ENCODE data around the gene ATAD3A. TPM values are rescaled to one million over a fixed set of nuclear protein-coding genes. Genes with fewer than 3 reads are reported as not detected.
"Not testable (repeated sequence)": the region's sequence is repeated elsewhere in the genome, so short reads cannot be mapped to it uniquely, and the experiment has no call there.

The ATAD3A gene
- total RNA-seq, 2 donors from 2014 or later: 30.0 to 32.8 TPM

DNA sequence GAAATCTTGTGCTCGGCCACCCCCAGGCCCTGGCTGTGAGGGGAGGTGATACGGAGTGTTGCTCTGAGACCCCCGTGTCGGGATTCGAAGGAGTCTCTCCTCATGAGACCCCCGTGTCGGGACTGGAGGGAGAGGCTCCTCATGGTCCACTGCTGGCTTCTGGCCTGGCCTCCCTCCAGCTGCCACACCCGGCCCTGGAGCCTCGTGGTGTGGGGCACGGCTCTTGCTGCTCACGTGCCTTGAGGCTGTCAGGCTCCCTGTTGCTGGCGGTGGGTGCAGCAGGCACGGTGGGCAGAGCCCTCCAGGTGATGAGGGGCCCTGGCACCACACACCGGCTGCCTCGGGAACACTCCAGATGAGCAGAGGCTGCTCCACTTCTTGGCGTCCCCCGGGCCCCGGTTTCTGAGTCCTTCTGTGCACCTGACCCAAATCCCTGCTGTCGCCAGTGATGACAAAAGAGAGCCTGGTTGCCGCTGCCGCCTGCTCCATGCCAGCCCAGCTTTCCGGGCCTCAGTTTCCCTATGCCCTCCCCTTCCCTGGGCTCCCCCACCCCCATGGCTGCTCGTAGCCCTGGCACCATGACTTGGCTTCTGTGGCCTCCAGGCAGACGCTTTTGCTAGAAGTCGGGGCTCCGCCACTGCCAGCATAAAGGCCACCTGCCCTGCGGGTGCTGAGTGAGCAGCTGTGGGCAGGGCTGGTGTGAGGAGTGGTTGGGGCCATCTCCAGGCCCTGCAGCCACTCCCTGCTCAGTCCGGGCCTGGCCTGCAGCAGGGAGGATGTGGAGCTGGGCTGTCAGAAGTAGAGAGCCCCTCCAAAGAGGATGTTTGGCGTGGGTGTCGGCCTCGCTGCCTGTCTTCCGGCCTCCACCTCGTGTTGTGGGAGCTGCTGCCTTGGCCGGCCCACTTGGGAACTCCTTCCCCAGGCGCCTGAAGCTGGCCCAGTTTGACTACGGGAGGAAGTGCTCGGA is 16.6 kb downstream of the ATAD3A start:
- intact Hi-C loops (cut with DNase I): no loop called here
- no peak for DNase-seq (ENCODE audit: low spot score)
- 93% methylated on average over 22 of the region's 37 CpGs for WGBS
- Histone ChIP-seq H3K4me1 (replicated peaks) (no peaks in the 10 kb centered on the region), H3K4me3 (no peak overlapping the region), H3K9me3 (no peaks in the 10 kb centered on the region), H3K27me3 (replicated peaks; ENCODE audit: insufficient read depth) (no peaks in the 10 kb centered on the region), H3K36me3 (no peaks in the 10 kb centered on the region), H3K27ac (no peak overlapping the region)
- TF ChIP-seq, protein P1, sequence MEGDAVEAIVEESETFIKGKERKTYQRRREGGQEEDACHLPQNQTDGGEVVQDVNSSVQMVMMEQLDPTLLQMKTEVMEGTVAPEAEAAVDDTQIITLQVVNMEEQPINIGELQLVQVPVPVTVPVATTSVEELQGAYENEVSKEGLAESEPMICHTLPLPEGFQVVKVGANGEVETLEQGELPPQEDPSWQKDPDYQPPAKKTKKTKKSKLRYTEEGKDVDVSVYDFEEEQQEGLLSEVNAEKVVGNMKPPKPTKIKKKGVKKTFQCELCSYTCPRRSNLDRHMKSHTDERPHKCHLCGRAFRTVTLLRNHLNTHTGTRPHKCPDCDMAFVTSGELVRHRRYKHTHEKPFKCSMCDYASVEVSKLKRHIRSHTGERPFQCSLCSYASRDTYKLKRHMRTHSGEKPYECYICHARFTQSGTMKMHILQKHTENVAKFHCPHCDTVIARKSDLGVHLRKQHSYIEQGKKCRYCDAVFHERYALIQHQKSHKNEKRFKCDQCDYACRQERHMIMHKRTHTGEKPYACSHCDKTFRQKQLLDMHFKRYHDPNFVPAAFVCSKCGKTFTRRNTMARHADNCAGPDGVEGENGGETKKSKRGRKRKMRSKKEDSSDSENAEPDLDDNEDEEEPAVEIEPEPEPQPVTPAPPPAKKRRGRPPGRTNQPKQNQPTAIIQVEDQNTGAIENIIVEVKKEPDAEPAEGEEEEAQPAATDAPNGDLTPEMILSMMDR (IDR thresholded peaks at IDR 0.05): no peak
- TF ChIP-seq POLR2AphosphoS5 (IDR thresholded peaks at IDR 0.05) (no peak), POLR2A (IDR thresholded peaks at IDR 0.05) (no peak)

DNA sequence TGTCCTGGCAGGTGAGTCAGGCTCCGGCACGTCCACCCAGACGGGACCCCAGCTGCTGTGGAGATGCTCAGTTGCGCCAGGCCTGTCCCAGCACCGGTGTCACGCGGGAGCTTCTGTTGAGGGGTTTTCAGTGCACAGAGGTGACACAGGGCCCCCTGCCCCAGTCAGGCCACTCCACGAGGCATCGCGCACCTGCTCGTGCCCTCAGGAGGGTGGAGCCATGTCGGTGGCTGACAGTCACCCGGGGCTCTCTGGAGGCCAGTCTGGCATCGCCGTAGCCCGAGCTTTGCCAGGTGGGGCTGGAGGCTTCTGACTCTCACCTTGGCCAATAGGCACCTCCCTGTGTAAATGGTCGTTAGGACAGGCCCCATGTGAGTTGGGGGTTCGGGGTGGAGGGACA is 17.4 kb downstream of the ATAD3A start:
- H3K9me3 ChIP-seq: no peaks in the 10 kb centered on the region
- no peak overlapping the region for H3K27ac ChIP-seq
- intact Hi-C loops (cut with DNase I): no loop called here
- H3K27me3 ChIP-seq (replicated peaks; ENCODE audit: insufficient read depth): no peaks in the 10 kb centered on the region
- WGBS: 91% methylated on average over 15 of the region's 18 CpGs
- TF ChIP-seq, protein P1 (IDR thresholded peaks at IDR 0.05): no peak
- no peaks in the 10 kb centered on the region for H3K36me3 ChIP-seq
- no peak for DNase-seq (ENCODE audit: low spot score)
- H3K4me3 ChIP-seq: no peak overlapping the region
- H3K4me1 ChIP-seq (replicated peaks): no peaks in the 10 kb centered on the region

DNA sequence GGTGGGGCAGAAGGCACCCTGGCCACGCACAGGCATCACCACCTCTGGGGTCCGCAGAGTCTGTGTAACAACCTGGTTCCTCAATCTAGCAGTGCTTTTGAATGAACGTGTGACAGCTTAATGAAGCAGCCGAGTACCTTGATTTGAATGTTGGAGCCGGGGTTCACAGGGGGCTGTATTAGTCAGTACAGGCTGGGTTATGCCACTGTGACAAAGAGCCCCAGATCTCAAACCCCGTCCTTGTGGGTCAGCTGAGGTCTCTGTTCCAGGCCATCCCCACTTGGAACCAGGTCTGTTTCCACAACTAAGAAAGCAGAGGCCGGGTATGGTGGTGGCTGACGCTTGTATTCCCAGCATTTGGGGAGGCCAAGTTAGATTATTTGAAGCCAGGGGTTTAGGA is 18.0 kb downstream of the ATAD3A start:
- TF ChIP-seq, protein P1 (IDR thresholded peaks at IDR 0.05): no peak
- TF ChIP-seq POLR2AphosphoS5 (IDR thresholded peaks at IDR 0.05) (no peak), POLR2A (IDR thresholded peaks at IDR 0.05) (no peak)
- H3K27ac ChIP-seq: no peak overlapping the region
- intact Hi-C loops (cut with DNase I): no loop called here
- H3K36me3 ChIP-seq: no peaks in the 10 kb centered on the region
- 96% methylated on average over 8 of the region's 8 CpGs for WGBS
- H3K9me3 ChIP-seq: no peaks in the 10 kb centered on the region
- no peaks in the 10 kb centered on the region for H3K4me1 ChIP-seq (replicated peaks)
- no peak for DNase-seq (ENCODE audit: low spot score)
- no peak overlapping the region for H3K4me3 ChIP-seq
- H3K27me3 ChIP-seq (replicated peaks; ENCODE audit: insufficient read depth): no peaks in the 10 kb centered on the region

DNA sequence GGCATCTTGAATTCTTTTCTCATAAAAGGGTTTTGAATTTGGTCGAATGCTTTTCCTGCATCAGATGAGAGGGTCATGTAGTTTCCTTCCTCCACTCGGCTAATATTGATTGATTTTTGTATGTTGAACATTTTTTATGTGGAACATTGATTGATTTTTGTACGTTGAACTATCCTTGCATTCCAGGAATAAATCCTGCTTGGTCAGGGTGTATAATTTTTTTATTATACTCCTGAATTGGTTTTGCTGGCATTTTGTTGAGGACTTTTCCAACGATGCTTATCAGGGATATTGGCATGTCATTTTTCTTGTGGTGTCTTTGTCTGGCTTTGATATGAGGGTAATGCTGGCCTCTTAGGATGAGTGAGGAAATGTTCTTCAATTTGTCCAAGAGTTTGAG is 20.0 kb downstream of the ATAD3A start:
- Histone ChIP-seq H3K9me3 (no peaks in the 10 kb centered on the region), H3K27ac (no peak overlapping the region), H3K4me3 (no peak overlapping the region), H3K27me3 (replicated peaks; ENCODE audit: insufficient read depth) (no peaks in the 10 kb centered on the region), H3K4me1 (replicated peaks) (no peaks in the 10 kb centered on the region), H3K36me3 (no peaks in the 10 kb centered on the region)
- TF ChIP-seq POLR2A (IDR thresholded peaks at IDR 0.05) (no peak), POLR2AphosphoS5 (IDR thresholded peaks at IDR 0.05) (no peak)
- TF ChIP-seq, protein P1 (IDR thresholded peaks at IDR 0.05): no peak
- DNase-seq (ENCODE audit: low spot score): no peak
- 92% methylated on average over 4 of the region's 4 CpGs for WGBS
- intact Hi-C loops (cut with DNase I): no loop called here

DNA sequence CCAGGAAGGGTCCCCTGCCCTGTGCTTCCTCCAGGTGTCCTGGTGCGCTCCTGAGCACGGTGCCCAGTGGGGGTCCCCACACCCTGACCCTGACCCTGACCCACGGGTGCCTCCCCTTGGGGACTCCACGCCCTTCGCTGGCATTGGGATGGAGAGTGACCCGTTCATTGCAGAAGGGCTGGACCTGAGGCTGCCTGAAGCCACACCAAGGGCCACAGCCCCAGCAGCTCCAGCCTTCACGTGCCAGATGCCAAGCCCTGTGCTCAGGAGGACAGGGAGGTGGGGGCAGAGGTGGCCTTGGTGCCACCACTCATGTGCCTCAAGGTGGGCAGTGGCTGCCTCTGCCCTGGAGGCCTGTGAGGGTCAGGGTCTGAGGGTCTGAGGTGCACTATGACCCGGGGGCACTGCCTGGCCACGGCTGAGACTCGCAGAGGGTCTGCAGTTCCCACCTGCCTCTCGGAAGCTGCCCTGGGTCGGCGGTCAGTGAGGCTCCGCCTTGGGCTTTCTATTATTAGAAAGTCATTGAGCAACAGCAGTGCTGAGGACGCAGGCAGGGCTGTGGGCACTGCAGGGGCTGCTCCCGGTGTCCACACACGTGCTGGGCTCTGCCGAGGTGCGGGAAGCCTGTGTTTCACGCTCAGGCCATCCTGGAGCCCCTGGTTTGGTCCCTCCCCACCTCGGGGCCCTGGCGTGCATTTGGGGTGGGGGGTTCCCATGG is 21.4 kb downstream of the ATAD3A start:
- H3K4me3 ChIP-seq; intact Hi-C loops (cut with DNase I); H3K36me3 ChIP-seq; H3K27ac ChIP-seq; DNase-seq (ENCODE audit: low spot score); H3K4me1 ChIP-seq (replicated peaks); H3K27me3 ChIP-seq (replicated peaks; ENCODE audit: insufficient read depth); H3K9me3 ChIP-seq: not testable (repeated sequence)
- WGBS: 72% methylated on average over 15 of the region's 22 CpGs

DNA sequence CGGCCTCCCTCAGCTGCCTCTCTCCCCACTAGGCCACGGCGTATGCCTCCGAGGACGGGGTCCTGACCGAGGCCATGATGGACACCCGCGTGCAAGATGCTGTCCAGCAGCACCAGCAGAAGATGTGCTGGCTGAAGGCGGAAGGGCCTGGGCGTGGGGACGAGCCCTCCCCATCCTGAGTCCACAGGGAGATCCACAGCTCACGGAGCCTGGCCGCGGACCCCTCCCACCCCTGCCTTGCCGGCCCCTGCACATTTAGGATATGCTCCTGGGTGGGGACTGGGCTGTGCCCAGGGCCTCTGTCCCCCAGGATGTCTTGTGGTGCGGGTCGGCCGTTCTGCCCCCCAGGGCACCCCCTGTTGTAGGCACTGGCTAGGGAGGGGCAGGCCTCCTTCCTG is 21.9 kb downstream of the ATAD3A start:
- H3K27me3 ChIP-seq (replicated peaks; ENCODE audit: insufficient read depth); H3K4me3 ChIP-seq; H3K27ac ChIP-seq; H3K4me1 ChIP-seq (replicated peaks); H3K36me3 ChIP-seq; intact Hi-C loops (cut with DNase I); H3K9me3 ChIP-seq; DNase-seq (ENCODE audit: low spot score): not testable (repeated sequence)
- 90% methylated on average over 15 of the region's 18 CpGs for WGBS
